ENCODE measurements around the gene ZNF366. TPM values are rescaled to one million over a fixed set of nuclear protein-coding genes. Genes with fewer than 3 reads are reported as not detected.

Gene ZNF366
- total RNA-seq, 1 donor from 2014 or later = not detected

GRCh38 chr5:72487177-72487576, 20.0 kb downstream of the ZNF366 start:
- TF ChIP-seq CTCF (IDR thresholded peaks at IDR 0.05) = no peak
- Mint-ChIP-seq H3K9me3 (ENCODE audit: unreplicated experiment) (peaks cover 4% of the 10 kb centered on the region), H3K27ac (ENCODE audit: unreplicated experiment) (no peak overlapping the region), H3K27me3 (ENCODE audit: unreplicated experiment) (no peaks in the 10 kb centered on the region), H3K4me3 (ENCODE audit: unreplicated experiment) (no peak overlapping the region), H3K4me1 (ENCODE audit: unreplicated experiment) (peaks cover 11% of the 10 kb centered on the region), H3K36me3 (ENCODE audit: unreplicated experiment) (no peaks in the 10 kb centered on the region)
- no peak for DNase-seq (ENCODE audit: extremely low spot score, unreplicated experiment)

DNA sequence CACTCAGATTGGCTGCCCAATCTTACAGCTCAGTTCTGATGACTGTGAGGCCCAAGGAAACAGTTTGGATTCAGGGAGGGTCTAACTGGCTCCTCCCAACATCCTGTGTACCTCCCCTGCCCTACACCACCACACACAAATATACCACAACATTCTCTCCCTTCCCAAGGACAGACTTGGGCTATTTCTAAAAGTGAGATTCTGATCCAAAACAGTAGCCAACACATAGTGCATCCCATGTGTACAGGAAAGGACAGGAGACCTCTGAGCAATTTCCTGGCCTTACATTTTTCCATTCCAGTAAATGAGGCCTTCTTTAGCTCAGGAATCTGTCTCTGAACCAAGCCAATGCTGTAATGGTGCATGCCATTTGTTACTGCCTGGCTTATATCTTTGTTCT, 20.8 kb downstream of the ZNF366 start:
- Mint-ChIP-seq H3K36me3 (ENCODE audit: unreplicated experiment) (no peaks in the 10 kb centered on the region), H3K4me3 (ENCODE audit: unreplicated experiment) (no peak overlapping the region), H3K27me3 (ENCODE audit: unreplicated experiment) (no peaks in the 10 kb centered on the region), H3K9me3 (ENCODE audit: unreplicated experiment) (peaks cover 4% of the 10 kb centered on the region), H3K27ac (ENCODE audit: unreplicated experiment) (peak overlapping the region; percentile 16), H3K4me1 (ENCODE audit: unreplicated experiment) (peaks cover 11% of the 10 kb centered on the region)
- no peak for TF ChIP-seq CTCF (IDR thresholded peaks at IDR 0.05)
- no peak for DNase-seq (ENCODE audit: extremely low spot score, unreplicated experiment)

DNA sequence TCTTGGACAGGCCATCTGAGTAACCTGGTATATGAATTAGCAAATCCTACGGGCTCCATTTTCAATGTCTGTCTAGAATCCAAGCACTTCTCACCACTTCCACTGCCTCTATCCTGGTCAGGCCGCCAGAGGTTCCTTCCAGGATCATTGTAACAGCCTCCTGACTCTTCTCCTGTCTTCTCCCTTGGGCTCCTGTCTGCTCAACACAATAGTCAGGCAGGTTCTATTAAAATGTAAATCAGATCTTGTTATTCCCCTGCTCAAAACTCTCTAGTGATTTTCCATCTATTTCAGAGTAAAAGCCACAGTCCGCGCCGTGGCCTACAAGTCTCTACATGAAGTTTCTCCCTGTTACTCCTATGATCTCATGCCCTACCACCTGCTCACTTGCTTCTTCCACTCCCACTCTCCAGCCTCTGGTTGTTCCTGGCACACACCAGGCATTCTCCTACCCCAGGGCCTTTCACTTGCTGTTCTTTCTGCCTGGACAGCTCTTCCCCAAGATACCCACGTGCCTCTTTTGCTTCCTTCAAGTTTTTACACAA, 21.7 kb downstream of the ZNF366 start:
- peaks cover 11% of the 10 kb centered on the region for H3K4me1 Mint-ChIP-seq (ENCODE audit: unreplicated experiment)
- H3K27ac Mint-ChIP-seq (ENCODE audit: unreplicated experiment) = no peak overlapping the region
- H3K4me3 Mint-ChIP-seq (ENCODE audit: unreplicated experiment) = no peak overlapping the region
- H3K27me3 Mint-ChIP-seq (ENCODE audit: unreplicated experiment) = no peaks in the 10 kb centered on the region
- no peak for DNase-seq (ENCODE audit: extremely low spot score, unreplicated experiment)
- TF ChIP-seq CTCF (IDR thresholded peaks at IDR 0.05) = no peak
- H3K9me3 Mint-ChIP-seq (ENCODE audit: unreplicated experiment) = peaks cover 4% of the 10 kb centered on the region
- no peaks in the 10 kb centered on the region for H3K36me3 Mint-ChIP-seq (ENCODE audit: unreplicated experiment)

- H3K4me3 Mint-ChIP-seq (ENCODE audit: unreplicated experiment) = no peak overlapping the region
- H3K9me3 Mint-ChIP-seq (ENCODE audit: unreplicated experiment) = peaks cover 3% of the 10 kb centered on the region
- DNase-seq (ENCODE audit: extremely low spot score, unreplicated experiment) = no peak
- TF ChIP-seq CTCF (IDR thresholded peaks at IDR 0.05) = no peak
- peaks cover 15% of the 10 kb centered on the region for H3K4me1 Mint-ChIP-seq (ENCODE audit: unreplicated experiment)
- no peaks in the 10 kb centered on the region for H3K36me3 Mint-ChIP-seq (ENCODE audit: unreplicated experiment)
- H3K27ac Mint-ChIP-seq (ENCODE audit: unreplicated experiment) = no peak overlapping the region
- no peaks in the 10 kb centered on the region for H3K27me3 Mint-ChIP-seq (ENCODE audit: unreplicated experiment)
Measured at GRCh38 chr5:72482046-72482445, 25.2 kb downstream of the ZNF366 start.

- DNase-seq (ENCODE audit: extremely low spot score, unreplicated experiment) = no peak
- Mint-ChIP-seq H3K36me3 (ENCODE audit: unreplicated experiment) (no peaks in the 10 kb centered on the region), H3K27me3 (ENCODE audit: unreplicated experiment) (no peaks in the 10 kb centered on the region), H3K9me3 (ENCODE audit: unreplicated experiment) (peaks cover 3% of the 10 kb centered on the region), H3K4me1 (ENCODE audit: unreplicated experiment) (peaks cover 12% of the 10 kb centered on the region), H3K27ac (ENCODE audit: unreplicated experiment) (no peak overlapping the region), H3K4me3 (ENCODE audit: unreplicated experiment) (no peak overlapping the region)
- no peak for TF ChIP-seq CTCF (IDR thresholded peaks at IDR 0.05)
Measured at GRCh38 chr5:72480841-72481240, 26.4 kb downstream of the ZNF366 start.

Measured in osteocyte (in vitro differentiated cells).